K562 (cell line): Measurements from ENCODE around the gene ABCC10. TPM values are rescaled to one million over a fixed set of nuclear protein-coding genes. Genes with fewer than 3 reads are reported as not detected.
A peak's percentile ranks its signal among the peaks of the same experiment; 100 is the strongest.

Source experiments
- ATAC-seq: fragments of 200-7000 bp; cut with Tn5 transposase; 3 replicates; pipeline ENCODE4 v1.9.1; 2020; ENCODE audit warnings: moderate library complexity
- BruUV-seq: library from RNA; stranded (reverse); fragments of 400-500 nt; replicated peaks from 2 replicates; lab custom pipeline; 2021; lab: Mats Ljungman, UMichigan
- CTCF ChIA-PET: fragments of 300-600 bp; formaldehyde crosslinking; extraction: SDS; loops from one replicate; lab custom pipeline; 2021; ENCODE audit warnings: low intra/inter-chr PET ratio; lab: Yijun Ruan, JAX
- POLR2A ChIA-PET: fragments of 300-600, 350-650 bp; sonication (Branson Sonifier 250); formaldehyde crosslinking; extraction: SDS; loops from one replicate; lab custom pipeline; 2021; ENCODE audit warnings: antibody characterized with exemption, inconsistent platforms; lab: Yijun Ruan, JAX
- DNase-seq, 4 experiments: peaks; one replicate each; pipeline versions ENCODE4 v3.0.0 to v3.0.0-alpha.2; 2011 to 2018; ENCODE audit warnings: low spot score in 3 of 4, mixed read lengths in 3 of 4; ENCODE audit errors: extremely low read depth in 1 of 4
- FAIRE-seq: peaks from 2 replicates; lab custom pipeline; 2011; peaks lifted over from hg19 to GRCh38; lab: Jason Lieb, UNC
- H2AFZ ChIP-seq: 2 replicates; pipeline ENCODE4 v1.6.0; 2011; ENCODE audit warnings: low read depth, low read length, control low read depth, inconsistent platforms
- H3K27ac ChIP-seq: fragments of 200-600 bp; 3 replicates; pipeline ENCODE4 v1.8.0; 2011; ENCODE audit warnings: low read depth, mild to moderate bottlenecking, control low read depth, inconsistent platforms, low read length, moderate library complexity, mixed read lengths; ENCODE audit errors: extremely low read depth
- H3K27me3 ChIP-seq, 2 experiments: fragments of 300-600 bp in 1 of 2; 2 replicates in 1 of 2; 3 replicates in 1 of 2; pipeline versions ENCODE4 v1.6.0 to v1.8.0; 2011; ENCODE audit warnings: inconsistent platforms in 2 of 2, low read length in 2 of 2, mild to moderate bottlenecking in 1 of 2, mixed read lengths in 1 of 2, moderate library complexity in 1 of 2; ENCODE audit not compliant: control insufficient read depth in 2 of 2, insufficient read depth in 2 of 2
- H3K36me3 ChIP-seq: fragments of 300-600 bp; 3 replicates; pipeline ENCODE4 v1.8.0; 2011; ENCODE audit warnings: mild to moderate bottlenecking, low read length, inconsistent platforms; ENCODE audit not compliant: control insufficient read depth, insufficient read depth
- H3K4me1 ChIP-seq, 2 experiments: fragments of 200-600 bp in 1 of 2; replicated peaks in 1 of 2; 2 replicates in 1 of 2; 3 replicates in 1 of 2; pipeline versions ENCODE4 v1.5.1 to v1.8.0; 2011; ENCODE audit warnings: inconsistent platforms in 2 of 2, low read length in 2 of 2, mild to moderate bottlenecking in 1 of 2, mixed read lengths in 1 of 2, moderate library complexity in 1 of 2; ENCODE audit not compliant: control insufficient read depth in 2 of 2, insufficient read depth in 2 of 2
- H3K4me2 ChIP-seq: 2 replicates; pipeline ENCODE4 v1.6.1; 2011; ENCODE audit warnings: low read length, control low read depth, inconsistent platforms, mixed read lengths; ENCODE audit not compliant: insufficient read depth
- H3K4me3 ChIP-seq: fragments of 200-600 bp; sonication (generic), shearing (Covaris generic); 2 replicates; pipeline ENCODE4 v1.5.1; 2016; ENCODE audit warnings: control low read depth, inconsistent platforms
- H3K79me2 ChIP-seq: fragments of 200-600 bp; 3 replicates; pipeline ENCODE4 v1.8.0; 2011; ENCODE audit warnings: low read length, inconsistent platforms; ENCODE audit not compliant: control insufficient read depth, insufficient read depth
- H3K9ac ChIP-seq, 2 experiments: 2 replicates each; pipeline versions ENCODE4 v1.6.0 to v1.6.1; 2011; ENCODE audit warnings: low read depth in 2 of 2, low read length in 2 of 2, control low read depth in 1 of 2, inconsistent platforms in 1 of 2, mild to moderate bottlenecking in 1 of 2, mixed read lengths in 1 of 2; ENCODE audit not compliant: insufficient read depth in 1 of 2
- H3K9me1 ChIP-seq: one replicate; pipeline ENCODE4 v1.6.0; 2011; ENCODE audit warnings: inconsistent platforms, mild to moderate bottlenecking, low read length, moderate library complexity; ENCODE audit not compliant: control insufficient read depth, insufficient read depth
- H3K9me3 ChIP-seq: replicated peaks from 2 replicates; pipeline ENCODE4 v1.5.1; 2011; ENCODE audit warnings: low read depth, low read length, inconsistent platforms; ENCODE audit not compliant: control insufficient read depth, insufficient read depth
- H4K20me1 ChIP-seq: replicated peaks from 2 replicates; pipeline ENCODE4 v1.6.1; 2011; ENCODE audit warnings: low read length, inconsistent platforms, mixed read lengths; ENCODE audit not compliant: control insufficient read depth, insufficient read depth
- POLR2H ChIP-seq: IDR thresholded peaks from 2 replicates; pipeline ENCODE4 v1.6.1; 2016; ENCODE audit warnings: missing genetic modification characterization, low read depth, mild to moderate bottlenecking, control low read depth, missing compliant biosample characterization, moderate library complexity
- WGBS: fragments of 100-300 bp; shearing (Covaris generic); methylation state at CpG from one replicate; pipeline ENCODE4 v1.1.6; 2016; ENCODE audit warnings: low coverage, mixed read lengths; ENCODE audit not compliant: insufficient coverage; ENCODE audit errors: missing lambda C conversion rate; 5-methylcytosine and 5-hydroxymethylcytosine counted together
- in situ Hi-C: fragments of 300-500 bp; cut with MboI; formaldehyde crosslinking; loops from 4 replicates; pipeline ENCODE4 v1.15.0; 2018; ENCODE audit warnings: inconsistent platforms, mixed read lengths
- intact Hi-C: fragments of 100-400 bp; cut with micrococcal nuclease; formaldehyde crosslinking; loops from 2 replicates; pipeline ENCODE4 v1.14.2; 2022
- polyA plus RNA-seq, 8 experiments: library from polyadenylated mRNA; depleted of rRNA in 4 of 8; stranded (reverse) in 5 of 8; unstranded in 3 of 8; fragments of >200 nt; fragmentation: Nextera tagmentation in 2 of 8; fragmentation: Illumina TruSeq in 1 of 8; extraction: Ambion mirVana in 2 of 8; extraction: Trizol in 1 of 8; gene quantifications; 2 replicates each; pipeline versions ENCODE4 v1.2.1 to v1.2.3, GENCODE V29; 2011 to 2014; ENCODE audit warnings: inconsistent platforms in 1 of 8, missing spikeins in 1 of 8
- total RNA-seq, 7 experiments: library from RNA; depleted of rRNA in 6 of 7; stranded (reverse); fragments of >200 nt in 6 of 7; fragmentation: Illumina TruSeq in 2 of 7; extraction: Trizol in 2 of 7; gene quantifications; 2 replicates each; pipeline versions ENCODE4 v1.2.1 to v1.2.3, GENCODE V29; 2011 to 2021; ENCODE audit warnings: low replicate concordance in 1 of 7
- TF ChIP-seq, protein P1 (sequence below): sonication (generic); formaldehyde crosslinking; IDR thresholded peaks from 2 replicates; pipeline ENCODE4 v1.8.1; 2023; ENCODE audit warnings: missing genetic modification reagents, mild to moderate bottlenecking, borderline replicate concordance

ABCC10 gene
- total and polyA plus RNA-seq, 9 of the 15 experiments (the other 6 are each of a cell fraction or from before 2014, with no cell fraction given), result 2.4 to 29.1 (median 13.7) TPM

DNA sequence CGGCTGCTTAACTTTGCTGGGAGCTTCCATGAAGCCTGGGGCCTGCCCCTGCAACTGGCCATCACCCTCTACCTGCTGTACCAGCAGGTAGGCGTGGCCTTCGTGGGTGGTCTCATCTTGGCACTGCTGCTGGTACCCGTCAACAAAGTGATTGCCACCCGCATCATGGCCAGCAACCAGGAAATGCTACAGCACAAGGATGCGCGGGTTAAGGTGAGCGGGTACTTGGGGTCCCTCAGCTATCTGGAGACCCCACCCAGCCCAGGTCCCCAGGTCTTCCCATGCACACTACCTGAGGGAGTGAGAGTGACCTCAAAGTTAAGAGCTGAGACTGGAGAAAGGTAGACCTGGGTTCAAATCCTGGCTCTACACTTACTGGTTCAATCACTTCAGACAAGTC is 5.8 kb downstream of the ABCC10 start:
- Histone ChIP-seq H3K27me3 (no peaks in the 10 kb centered on the region), H3K79me2 (peaks cover 10% of the 10 kb centered on the region), H3K4me2 (no peak overlapping the region), H3K4me3 (no peak overlapping the region), H4K20me1 (peaks cover 3% of the 10 kb centered on the region; the same call in 1 of the 2 replicates), H3K9me3 (no peaks in the 10 kb centered on the region), H3K9ac (no peak overlapping the region), H3K4me1 (peaks cover 7 to 15% of the 10 kb centered on the region in 2 experiments), H3K9me1 (no peaks in the 10 kb centered on the region), H3K36me3 (peaks cover 15% of the 10 kb centered on the region; the same call in 2 of the 3 replicates), H2AFZ (no peak overlapping the region), H3K27ac (no peak overlapping the region)
- intact Hi-C loops (no loop called here), in situ Hi-C loops (no loop called here)
- FAIRE-seq (no peak), ATAC-seq (no peak), DNase-seq (no peak)
- CTCF ChIA-PET, result no interaction called here
- POLR2A ChIA-PET, result interaction anchor here (0.6 to 3.1 kb wide), 6 partner anchors 11 to 812 kb away, joined by 3 to 16 read pairs (median 4); no protein-coding TSS in a partner anchor
- no TSS peak for BruUV-seq
- TF ChIP-seq, protein P1, sequence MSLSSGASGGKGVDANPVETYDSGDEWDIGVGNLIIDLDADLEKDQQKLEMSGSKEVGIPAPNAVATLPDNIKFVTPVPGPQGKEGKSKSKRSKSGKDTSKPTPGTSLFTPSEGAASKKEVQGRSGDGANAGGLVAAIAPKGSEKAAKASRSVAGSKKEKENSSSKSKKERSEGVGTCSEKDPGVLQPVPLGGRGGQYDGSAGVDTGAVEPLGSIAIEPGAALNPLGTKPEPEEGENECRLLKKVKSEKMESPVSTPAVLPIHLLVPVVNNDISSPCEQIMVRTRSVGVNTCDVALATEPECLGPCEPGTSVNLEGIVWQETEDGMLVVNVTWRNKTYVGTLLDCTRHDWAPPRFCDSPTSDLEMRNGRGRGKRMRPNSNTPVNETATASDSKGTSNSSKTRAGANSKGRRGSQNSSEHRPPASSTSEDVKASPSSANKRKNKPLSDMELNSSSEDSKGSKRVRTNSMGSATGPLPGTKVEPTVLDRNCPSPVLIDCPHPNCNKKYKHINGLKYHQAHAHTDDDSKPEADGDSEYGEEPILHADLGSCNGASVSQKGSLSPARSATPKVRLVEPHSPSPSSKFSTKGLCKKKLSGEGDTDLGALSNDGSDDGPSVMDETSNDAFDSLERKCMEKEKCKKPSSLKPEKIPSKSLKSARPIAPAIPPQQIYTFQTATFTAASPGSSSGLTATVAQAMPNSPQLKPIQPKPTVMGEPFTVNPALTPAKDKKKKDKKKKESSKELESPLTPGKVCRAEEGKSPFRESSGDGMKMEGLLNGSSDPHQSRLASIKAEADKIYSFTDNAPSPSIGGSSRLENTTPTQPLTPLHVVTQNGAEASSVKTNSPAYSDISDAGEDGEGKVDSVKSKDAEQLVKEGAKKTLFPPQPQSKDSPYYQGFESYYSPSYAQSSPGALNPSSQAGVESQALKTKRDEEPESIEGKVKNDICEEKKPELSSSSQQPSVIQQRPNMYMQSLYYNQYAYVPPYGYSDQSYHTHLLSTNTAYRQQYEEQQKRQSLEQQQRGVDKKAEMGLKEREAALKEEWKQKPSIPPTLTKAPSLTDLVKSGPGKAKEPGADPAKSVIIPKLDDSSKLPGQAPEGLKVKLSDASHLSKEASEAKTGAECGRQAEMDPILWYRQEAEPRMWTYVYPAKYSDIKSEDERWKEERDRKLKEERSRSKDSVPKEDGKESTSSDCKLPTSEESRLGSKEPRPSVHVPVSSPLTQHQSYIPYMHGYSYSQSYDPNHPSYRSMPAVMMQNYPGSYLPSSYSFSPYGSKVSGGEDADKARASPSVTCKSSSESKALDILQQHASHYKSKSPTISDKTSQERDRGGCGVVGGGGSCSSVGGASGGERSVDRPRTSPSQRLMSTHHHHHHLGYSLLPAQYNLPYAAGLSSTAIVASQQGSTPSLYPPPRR, result 0 out of 2 replicates have a peak, but pooled peaks have one; percentile 56
- no peak for TF ChIP-seq POLR2H (tag)
- WGBS, result 87% methylated on average over 8 of the region's 8 CpGs
